Activated naive CD8-positive, alpha-beta T cell treated with anti-CD3 and anti-CD28 coated beads, Interleukin-2, amount 50 U/mL, for 16 hours (primary cell): ENCODE data around the gene KMT2B.

ENCODE experiments used
- DNase-seq: peaks from one replicate; pipeline ENCODE4 v3.0.0-alpha.2; 2020; ENCODE audit warnings: low read depth, low spot score

The KMT2B gene

DNA sequence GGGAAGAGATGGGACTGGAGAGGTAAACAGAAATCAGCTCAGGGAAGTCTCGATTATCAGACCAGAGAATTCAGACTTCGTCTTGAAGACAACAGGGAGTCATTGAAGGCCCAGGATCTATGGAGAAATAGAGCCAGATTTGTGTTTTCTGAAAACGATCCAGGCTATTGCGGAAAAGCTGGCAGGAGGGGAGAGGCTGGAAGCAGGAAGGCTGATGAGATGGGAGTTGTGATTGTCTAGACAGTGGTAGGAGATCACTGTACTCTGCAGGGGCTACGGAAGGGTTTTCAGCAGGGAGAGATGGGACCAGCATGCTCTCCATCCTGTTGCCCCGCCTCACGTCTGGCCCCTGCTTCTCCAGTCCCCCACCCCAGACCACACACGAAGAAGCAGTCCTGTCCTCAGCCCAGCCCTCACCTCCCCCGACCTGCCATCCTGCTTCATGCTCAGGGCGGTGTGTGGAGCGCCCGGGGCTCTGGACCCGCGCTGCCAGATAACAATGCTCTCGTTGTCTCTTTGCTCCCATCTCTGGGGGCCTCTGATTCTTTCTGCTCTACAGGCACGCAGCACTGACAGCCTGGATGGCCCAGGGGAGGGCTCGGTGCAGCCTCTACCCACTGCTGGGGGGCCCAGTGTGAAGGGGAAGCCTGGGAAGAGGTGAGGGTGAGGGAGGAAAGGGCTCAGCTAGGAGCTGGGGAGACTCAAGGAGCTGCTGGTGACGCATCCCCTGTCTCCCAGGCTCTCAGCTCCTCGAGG lies 59.5 kb downstream of the KMT2B start:
- DNase-seq: no peak

- DNase-seq: no peak
Measured at GRCh38 chr19:35777961-35778360, 60.2 kb downstream of the KMT2B start.

DNA sequence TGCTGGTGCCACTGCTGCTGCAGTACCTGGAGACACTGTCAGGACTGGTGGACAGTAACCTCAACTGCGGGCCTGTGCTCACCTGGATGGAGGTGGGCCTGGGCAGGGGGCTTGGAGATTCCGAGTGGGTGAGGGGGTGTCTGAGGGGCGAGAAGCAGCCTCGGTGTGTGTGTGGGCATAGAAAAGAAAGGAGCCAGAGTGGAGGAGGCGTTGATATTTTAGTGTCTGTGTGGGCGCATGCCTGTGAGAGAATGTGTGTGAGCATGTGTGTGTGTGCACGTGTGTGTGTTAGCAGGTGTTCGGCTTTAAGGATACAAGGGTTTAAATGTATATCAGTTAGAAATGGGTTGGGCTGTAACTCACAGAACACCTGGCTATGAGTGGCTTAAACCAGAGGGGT lies 61.2 kb downstream of the KMT2B start:
- DNase-seq: no peak

DNA sequence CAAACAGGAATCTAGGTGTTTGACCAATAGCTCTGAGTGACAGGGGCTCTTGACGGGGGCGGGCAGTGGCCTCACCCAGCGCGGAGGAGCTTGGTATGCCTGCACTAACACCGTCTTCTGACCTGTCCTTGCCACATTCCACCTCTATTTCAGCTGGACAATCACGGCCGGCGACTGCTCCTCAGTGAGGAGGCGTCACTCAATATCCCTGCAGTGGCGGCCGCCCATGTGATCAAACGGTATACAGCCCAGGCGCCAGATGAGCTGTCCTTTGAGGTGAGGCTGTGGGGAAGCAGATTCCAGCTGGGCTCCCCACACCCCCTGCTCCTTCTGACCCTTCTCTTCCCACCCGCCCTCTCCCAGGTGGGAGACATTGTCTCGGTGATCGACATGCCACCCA lies 62.3 kb downstream of the KMT2B start:
- DNase-seq: no peak

- DNase-seq: no peak
Measured at GRCh38 chr19:35780717-35781116, 62.9 kb downstream of the KMT2B start.

- no peak for DNase-seq
Measured at GRCh38 chr19:35781650-35782049, 63.8 kb downstream of the KMT2B start.

DNA sequence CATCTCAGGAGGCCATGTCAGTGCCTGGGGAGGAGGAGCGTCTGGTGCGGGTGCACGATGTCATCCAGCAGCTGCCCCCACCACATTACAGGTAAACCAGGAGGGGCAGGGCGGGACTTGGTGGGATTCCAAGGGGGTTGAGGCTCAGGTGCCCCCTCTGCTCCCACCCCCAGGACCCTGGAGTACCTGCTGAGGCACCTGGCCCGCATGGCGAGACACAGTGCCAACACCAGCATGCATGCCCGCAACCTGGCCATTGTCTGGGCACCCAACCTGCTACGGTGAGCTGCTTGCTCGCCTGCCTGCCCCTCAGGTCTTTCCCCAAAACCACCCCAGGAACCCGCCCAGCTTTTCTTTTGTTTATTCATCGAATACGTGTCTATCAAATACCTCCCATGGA lies 64.8 kb downstream of the KMT2B start:
- no peak for DNase-seq

DNA sequence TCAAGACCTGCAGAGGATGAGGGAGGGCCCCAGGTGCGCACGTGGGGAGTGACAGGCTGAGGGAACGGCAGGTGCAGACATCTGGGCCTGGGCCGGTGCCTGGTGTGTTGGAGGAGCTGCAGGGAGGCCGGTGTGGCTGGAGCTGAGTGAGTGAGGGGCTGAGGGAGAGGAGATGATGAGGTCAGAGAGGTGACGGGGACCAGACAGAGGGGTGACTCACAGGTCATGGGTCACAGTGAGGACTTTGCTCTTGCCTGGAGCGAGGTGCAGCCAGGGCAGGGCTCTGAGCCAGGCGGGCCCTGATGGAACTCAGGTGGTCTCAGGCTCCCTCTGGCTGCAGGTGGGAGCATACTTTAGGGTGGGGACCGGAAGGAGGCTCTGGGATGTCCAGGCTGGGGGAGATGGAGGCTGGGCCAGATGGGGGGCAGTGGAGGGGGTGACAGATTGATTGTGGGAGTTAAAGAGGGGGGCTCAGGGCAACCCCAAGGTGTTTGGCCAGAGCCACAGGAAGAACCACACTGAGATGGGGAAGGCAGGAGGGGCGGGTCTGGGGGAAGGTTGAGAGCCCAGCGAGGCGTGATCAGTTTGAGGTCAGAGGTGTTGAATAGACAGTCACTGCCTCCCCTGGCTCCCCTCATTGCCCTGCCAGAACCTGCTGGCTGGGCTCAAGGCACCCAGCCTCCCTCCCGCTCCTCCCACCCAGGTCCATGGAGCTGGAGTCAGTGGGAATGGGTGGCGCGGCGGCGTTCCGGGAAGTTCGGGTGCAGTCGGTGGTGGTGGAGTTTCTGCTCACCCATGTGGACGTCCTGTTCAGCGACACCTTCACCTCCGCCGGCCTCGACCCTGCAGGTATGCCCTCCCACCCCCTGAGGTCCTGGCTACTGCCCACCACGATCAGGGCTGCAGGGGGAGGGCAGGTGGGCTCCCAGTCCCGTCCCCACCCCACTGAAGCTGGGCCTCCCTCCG lies 65.9 kb downstream of the KMT2B start:
- no peak for DNase-seq

- no peak for DNase-seq
Measured at GRCh38 chr19:35784503-35785338, 66.9 kb downstream of the KMT2B start.

DNA sequence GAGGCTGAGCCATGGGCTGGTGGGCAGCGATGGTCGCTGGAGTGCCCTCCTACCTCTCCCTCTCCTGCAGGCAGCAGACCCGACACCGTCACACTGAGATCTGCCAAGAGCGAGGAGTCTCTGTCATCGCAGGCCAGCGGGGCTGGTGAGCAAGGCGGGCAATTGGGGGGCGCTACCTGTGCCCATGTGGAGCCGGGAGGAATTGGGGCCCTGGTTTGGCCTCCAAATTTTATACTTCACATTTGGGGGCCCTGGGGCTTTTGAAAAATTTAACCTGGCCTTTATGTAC lies 67.5 kb downstream of the KMT2B start:
- DNase-seq: no peak

GRCh38 chr19:35786299-35787160 lies 68.7 kb downstream of the KMT2B start:
- no peak for DNase-seq

DNA sequence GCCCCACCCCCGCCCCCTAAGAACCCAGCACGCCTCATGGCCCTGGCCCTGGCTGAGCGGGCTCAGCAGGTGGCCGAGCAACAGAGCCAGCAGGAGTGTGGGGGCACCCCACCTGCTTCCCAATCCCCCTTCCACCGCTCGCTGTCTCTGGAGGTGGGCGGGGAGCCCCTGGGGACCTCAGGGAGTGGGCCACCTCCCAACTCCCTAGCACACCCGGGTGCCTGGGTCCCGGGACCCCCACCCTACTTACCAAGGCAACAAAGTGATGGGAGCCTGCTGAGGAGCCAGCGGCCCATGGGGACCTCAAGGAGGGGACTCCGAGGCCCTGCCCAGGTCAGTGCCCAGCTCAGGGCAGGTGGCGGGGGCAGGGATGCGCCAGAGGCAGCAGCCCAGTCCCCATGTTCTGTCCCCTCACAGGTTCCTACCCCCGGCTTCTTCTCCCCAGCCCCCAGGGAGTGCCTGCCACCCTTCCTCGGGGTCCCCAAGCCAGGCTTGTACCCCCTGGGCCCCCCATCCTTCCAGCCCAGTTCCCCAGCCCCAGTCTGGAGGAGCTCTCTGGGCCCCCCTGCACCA lies 69.5 kb downstream of the KMT2B start:
- no peak for DNase-seq
